ENCODE data around the gene MACROH2A2.

Gene MACROH2A2

DNA sequence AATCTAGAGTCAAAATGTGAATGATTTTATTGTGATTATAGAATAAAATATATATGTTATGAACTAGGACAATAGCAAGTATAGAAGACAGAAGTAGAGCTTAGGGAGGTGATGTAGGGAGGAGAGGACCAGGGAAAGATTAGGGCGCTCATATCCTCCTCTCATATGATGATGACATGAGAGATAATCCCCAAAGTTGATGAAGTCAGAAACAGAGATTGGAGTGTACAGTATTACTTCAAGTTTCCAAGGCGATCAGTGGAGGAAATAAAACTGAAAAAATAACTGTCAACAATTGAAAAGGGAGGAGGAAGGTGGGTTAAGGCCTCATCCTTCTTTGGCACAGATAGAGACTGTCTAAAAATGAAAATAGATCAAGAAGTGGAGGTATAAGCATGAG lies 14.9 kb downstream of the MACROH2A2 start:
- TF ChIP-seq, protein P1, sequence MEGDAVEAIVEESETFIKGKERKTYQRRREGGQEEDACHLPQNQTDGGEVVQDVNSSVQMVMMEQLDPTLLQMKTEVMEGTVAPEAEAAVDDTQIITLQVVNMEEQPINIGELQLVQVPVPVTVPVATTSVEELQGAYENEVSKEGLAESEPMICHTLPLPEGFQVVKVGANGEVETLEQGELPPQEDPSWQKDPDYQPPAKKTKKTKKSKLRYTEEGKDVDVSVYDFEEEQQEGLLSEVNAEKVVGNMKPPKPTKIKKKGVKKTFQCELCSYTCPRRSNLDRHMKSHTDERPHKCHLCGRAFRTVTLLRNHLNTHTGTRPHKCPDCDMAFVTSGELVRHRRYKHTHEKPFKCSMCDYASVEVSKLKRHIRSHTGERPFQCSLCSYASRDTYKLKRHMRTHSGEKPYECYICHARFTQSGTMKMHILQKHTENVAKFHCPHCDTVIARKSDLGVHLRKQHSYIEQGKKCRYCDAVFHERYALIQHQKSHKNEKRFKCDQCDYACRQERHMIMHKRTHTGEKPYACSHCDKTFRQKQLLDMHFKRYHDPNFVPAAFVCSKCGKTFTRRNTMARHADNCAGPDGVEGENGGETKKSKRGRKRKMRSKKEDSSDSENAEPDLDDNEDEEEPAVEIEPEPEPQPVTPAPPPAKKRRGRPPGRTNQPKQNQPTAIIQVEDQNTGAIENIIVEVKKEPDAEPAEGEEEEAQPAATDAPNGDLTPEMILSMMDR (IDR thresholded peaks at IDR 0.05), result no peak
- no peak overlapping the region for H3K4me3 ChIP-seq (ENCODE audit: low read depth in 1 of 2, low read length in 1 of 2)
- no peaks in the 10 kb centered on the region for H3K4me1 ChIP-seq (ENCODE audit: control insufficient read depth in 1 of 2, insufficient read depth in 1 of 2, low read depth in 1 of 2, low read length in 1 of 2)
- H3K36me3 ChIP-seq, result no peaks in the 10 kb centered on the region
- H3K9me3 ChIP-seq, result no peaks in the 10 kb centered on the region
- no peaks in the 10 kb centered on the region for H3K27me3 ChIP-seq
- H3K27ac ChIP-seq, result no peak overlapping the region

DNA sequence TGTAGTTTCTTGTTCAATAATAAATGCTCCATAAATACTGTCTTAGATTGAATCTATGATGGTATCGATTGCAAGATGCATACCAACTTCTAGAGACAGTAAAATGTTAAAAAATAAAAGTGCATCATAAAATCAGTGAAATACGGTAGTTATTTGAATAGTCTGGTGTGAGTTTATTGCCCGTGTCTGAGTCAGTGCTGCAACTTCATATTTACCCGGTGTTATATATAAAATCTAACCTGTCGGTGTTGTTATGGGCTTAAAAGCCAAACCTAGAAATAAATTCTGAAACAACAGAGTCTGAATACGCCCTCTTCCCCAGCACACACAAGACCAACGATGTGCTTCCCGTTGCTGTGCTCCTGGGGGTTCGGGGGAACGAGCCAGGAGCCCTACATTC lies 16.3 kb downstream of the MACROH2A2 start:
- H3K4me1 ChIP-seq (ENCODE audit: control insufficient read depth in 1 of 2, insufficient read depth in 1 of 2, low read depth in 1 of 2, low read length in 1 of 2), result no peaks in the 10 kb centered on the region
- TF ChIP-seq, protein P1 (IDR thresholded peaks at IDR 0.05), result no peak

DNA sequence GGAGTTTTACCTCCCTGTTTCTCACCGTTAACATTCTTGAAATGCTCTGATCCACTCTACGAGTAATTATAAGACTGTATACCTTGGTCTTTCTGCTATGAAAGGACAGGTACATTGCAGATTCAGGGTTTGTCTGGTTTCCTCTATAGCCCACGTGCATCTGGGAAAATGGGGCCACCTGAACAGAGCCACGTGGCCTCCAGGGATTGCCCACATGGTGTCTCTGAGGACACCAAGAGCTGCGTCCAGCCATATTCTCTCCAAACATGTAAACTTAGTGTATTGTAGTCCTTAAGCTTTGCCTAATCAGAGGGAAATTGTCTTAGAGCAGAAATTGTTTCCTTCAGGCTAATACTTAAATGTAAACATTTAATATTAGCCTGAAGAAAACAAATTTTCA lies 16.7 kb downstream of the MACROH2A2 start:
- TF ChIP-seq, protein P1 (IDR thresholded peaks at IDR 0.05), result no peak
- no peak overlapping the region for H3K4me3 ChIP-seq (ENCODE audit: low read depth in 1 of 2, low read length in 1 of 2)
- no peak overlapping the region for H3K27ac ChIP-seq
- H3K36me3 ChIP-seq, result no peaks in the 10 kb centered on the region
- no peaks in the 10 kb centered on the region for H3K27me3 ChIP-seq
- no peaks in the 10 kb centered on the region for H3K4me1 ChIP-seq (ENCODE audit: control insufficient read depth in 1 of 2, insufficient read depth in 1 of 2, low read depth in 1 of 2, low read length in 1 of 2)
- no peaks in the 10 kb centered on the region for H3K9me3 ChIP-seq

More for the DNA sequence above, 16.3 kb downstream of the MACROH2A2 start:
- H3K9me3 ChIP-seq, result no peaks in the 10 kb centered on the region
- no peak overlapping the region for H3K27ac ChIP-seq
- no peak overlapping the region for H3K4me3 ChIP-seq (ENCODE audit: low read depth in 1 of 2, low read length in 1 of 2)
- no peaks in the 10 kb centered on the region for H3K27me3 ChIP-seq
- H3K36me3 ChIP-seq, result no peaks in the 10 kb centered on the region

DNA sequence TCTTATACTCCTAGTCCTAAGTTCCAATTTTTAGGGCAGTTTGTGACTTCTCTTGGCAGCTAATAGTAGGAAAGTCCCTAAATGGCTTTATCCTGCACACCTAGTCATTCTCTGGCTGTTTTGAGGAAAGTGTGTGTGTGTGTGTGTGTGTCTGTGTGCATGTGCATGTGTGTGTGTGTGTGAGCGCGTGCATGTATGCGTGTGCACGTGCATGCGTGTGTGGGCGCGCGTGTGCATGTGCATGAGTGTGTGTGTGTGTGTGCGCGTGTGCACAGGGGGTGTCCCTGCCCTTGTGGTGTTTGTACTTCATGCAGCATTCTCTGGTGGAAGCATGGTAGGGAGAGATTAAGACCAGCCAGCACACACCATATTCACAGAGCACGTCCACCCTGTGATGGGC lies 18.2 kb downstream of the MACROH2A2 start:
- H3K9me3 ChIP-seq, result no peaks in the 10 kb centered on the region
- no peaks in the 10 kb centered on the region for H3K27me3 ChIP-seq
- H3K27ac ChIP-seq, result no peak overlapping the region
- H3K4me1 ChIP-seq (ENCODE audit: control insufficient read depth in 1 of 2, insufficient read depth in 1 of 2, low read depth in 1 of 2, low read length in 1 of 2), result no peaks in the 10 kb centered on the region
- H3K4me3 ChIP-seq (ENCODE audit: low read depth in 1 of 2, low read length in 1 of 2), result no peak overlapping the region
- TF ChIP-seq, protein P1 (IDR thresholded peaks at IDR 0.05), result no peak
- H3K36me3 ChIP-seq, result no peaks in the 10 kb centered on the region

DNA sequence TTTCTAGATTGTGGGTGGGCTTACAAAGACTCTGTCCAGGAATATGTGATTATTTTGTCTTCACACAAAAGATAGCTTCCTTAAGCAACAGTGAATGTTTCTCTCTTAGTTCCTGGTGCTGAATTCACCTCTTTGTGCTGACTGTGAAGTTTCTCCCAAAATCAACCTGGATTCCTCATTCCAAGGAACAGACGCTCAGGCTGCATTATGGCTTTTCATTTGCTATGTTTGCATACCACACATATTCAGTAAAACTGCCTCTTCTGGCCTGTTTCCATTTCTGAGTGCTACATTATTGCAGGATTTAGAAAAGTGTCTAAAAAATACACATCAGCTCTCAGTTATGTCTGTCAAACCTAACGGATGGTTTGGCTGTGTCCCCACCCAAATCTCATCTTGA lies 21.5 kb downstream of the MACROH2A2 start:
- TF ChIP-seq, protein P1 (IDR thresholded peaks at IDR 0.05), result no peak
- H3K9me3 ChIP-seq, result no peaks in the 10 kb centered on the region
- H3K27ac ChIP-seq, result no peak overlapping the region
- H3K36me3 ChIP-seq, result no peaks in the 10 kb centered on the region
- H3K4me1 ChIP-seq (ENCODE audit: control insufficient read depth in 1 of 2, insufficient read depth in 1 of 2, low read depth in 1 of 2, low read length in 1 of 2), result no peaks in the 10 kb centered on the region
- H3K4me3 ChIP-seq (ENCODE audit: low read depth in 1 of 2, low read length in 1 of 2), result no peak overlapping the region
- H3K27me3 ChIP-seq, result no peaks in the 10 kb centered on the region

DNA sequence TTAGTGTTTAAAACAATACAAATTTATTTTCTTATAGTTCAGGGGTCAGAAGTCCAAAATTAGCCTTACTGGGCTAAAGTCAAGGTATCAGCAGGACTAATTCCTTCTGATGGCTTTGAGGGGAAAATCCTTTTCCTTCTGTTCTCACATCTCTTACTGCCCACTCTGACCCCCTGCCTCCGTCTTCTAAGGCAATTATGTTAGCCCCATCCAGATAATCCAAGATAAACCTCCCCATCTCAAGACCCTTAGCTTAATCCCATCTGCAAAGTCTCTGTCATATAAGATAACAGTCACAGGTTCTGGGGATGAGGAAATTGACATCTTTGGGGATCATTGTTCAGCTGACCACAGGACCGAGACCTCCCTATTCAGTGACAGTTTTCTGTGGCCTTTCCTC lies 22.3 kb downstream of the MACROH2A2 start:
- TF ChIP-seq, protein P1 (IDR thresholded peaks at IDR 0.05), result no peak
- no peaks in the 10 kb centered on the region for H3K27me3 ChIP-seq
- H3K4me3 ChIP-seq (ENCODE audit: low read depth in 1 of 2, low read length in 1 of 2), result no peak overlapping the region
- H3K27ac ChIP-seq, result no peak overlapping the region
- H3K36me3 ChIP-seq, result no peaks in the 10 kb centered on the region
- no peaks in the 10 kb centered on the region for H3K4me1 ChIP-seq (ENCODE audit: control insufficient read depth in 1 of 2, insufficient read depth in 1 of 2, low read depth in 1 of 2, low read length in 1 of 2)
- no peaks in the 10 kb centered on the region for H3K9me3 ChIP-seq

All from neutrophil (primary cell).